H9 (cell line): Measurements from ENCODE around the gene SPATA6. TPM values are rescaled to one million over a fixed set of nuclear protein-coding genes. Genes with fewer than 3 reads are reported as not detected.

Experiments used
- DNase-seq: peaks from one replicate; pipeline ENCODE4 v3.0.0-alpha.2; 2017
- H2AFZ ChIP-seq: one replicate; pipeline ENCODE4 v1.6.1; 2013; ENCODE audit warnings: mild to moderate bottlenecking, low read length, control low read depth, moderate library complexity
- H2AK5ac ChIP-seq: 2 replicates; pipeline ENCODE4 v1.6.1; 2013; ENCODE audit warnings: low read length, control low read depth, mixed read lengths; ENCODE audit not compliant: insufficient read length
- H2BK120ac ChIP-seq: one replicate; pipeline ENCODE4 v1.6.1; 2013; ENCODE audit warnings: low read depth, mild to moderate bottlenecking, low read length, control low read depth, inconsistent platforms; ENCODE audit not compliant: poor library complexity, severe bottlenecking
- H2BK12ac ChIP-seq: 2 replicates; pipeline ENCODE4 v1.6.1; 2013; ENCODE audit warnings: low read length, control low read depth, mixed read lengths, low read depth; ENCODE audit not compliant: insufficient read length
- H2BK15ac ChIP-seq: 2 replicates; pipeline ENCODE4 v1.6.1; 2013; ENCODE audit warnings: low read depth, low read length, control low read depth
- H2BK20ac ChIP-seq: one replicate; pipeline ENCODE4 v1.6.1; 2013; ENCODE audit warnings: low read depth, mild to moderate bottlenecking, low read length, control low read depth, inconsistent platforms; ENCODE audit not compliant: poor library complexity, severe bottlenecking
- H2BK5ac ChIP-seq: 2 replicates; pipeline ENCODE4 v1.6.1; 2013; ENCODE audit warnings: low read length, control low read depth, mixed read lengths; ENCODE audit not compliant: insufficient read length
- H3K14ac ChIP-seq: 2 replicates; pipeline ENCODE4 v1.6.1; 2013; ENCODE audit warnings: low read length, control low read depth; ENCODE audit not compliant: insufficient read depth
- H3K18ac ChIP-seq: 2 replicates; pipeline ENCODE4 v1.6.1; 2013; ENCODE audit warnings: low read depth, mild to moderate bottlenecking, mixed read lengths, low read length, control low read depth; ENCODE audit not compliant: insufficient read length
- H3K23ac ChIP-seq: 2 replicates; pipeline ENCODE4 v1.6.1; 2013; ENCODE audit warnings: low read length, control low read depth, mixed read lengths, low read depth; ENCODE audit not compliant: insufficient read length
- H3K23me2 ChIP-seq: 2 replicates; pipeline ENCODE4 v1.6.1; 2013; ENCODE audit warnings: low read depth, mild to moderate bottlenecking, mixed read lengths, low read length, control low read depth; ENCODE audit not compliant: insufficient read length, poor library complexity, severe bottlenecking
- H3K27ac ChIP-seq: 2 replicates; pipeline ENCODE4 v1.5.1; 2013; ENCODE audit warnings: low read length, control low read depth, mixed read lengths, low read depth; ENCODE audit not compliant: insufficient read length
- H3K27me3 ChIP-seq: 2 replicates; pipeline ENCODE4 v1.6.1; 2013; ENCODE audit warnings: low read length, control low read depth, inconsistent platforms; ENCODE audit not compliant: insufficient read depth
- H3K4ac ChIP-seq: 2 replicates; pipeline ENCODE4 v1.6.1; 2013; ENCODE audit warnings: low read depth, mild to moderate bottlenecking, control low read depth, inconsistent platforms, low read length, moderate library complexity
- H3K4me1 ChIP-seq: 2 replicates; pipeline ENCODE4 v1.6.1; 2013; ENCODE audit warnings: low read length, control low read depth, inconsistent platforms; ENCODE audit not compliant: insufficient read depth
- H3K4me2 ChIP-seq: 2 replicates; pipeline ENCODE4 v1.6.1; 2013; ENCODE audit warnings: low read length, control low read depth, mixed read lengths; ENCODE audit not compliant: insufficient read length, insufficient read depth
- H3K56ac ChIP-seq: 2 replicates; pipeline ENCODE4 v1.6.1; 2013; ENCODE audit warnings: low read depth, mild to moderate bottlenecking, mixed read lengths, low read length, control low read depth; ENCODE audit not compliant: insufficient read length
- H3K79me1 ChIP-seq: 2 replicates; pipeline ENCODE4 v1.6.1; 2013; ENCODE audit warnings: low read depth, mild to moderate bottlenecking, moderate library complexity, low read length, control low read depth, inconsistent platforms; ENCODE audit not compliant: insufficient read depth, poor library complexity, severe bottlenecking
- H3K79me2 ChIP-seq: 2 replicates; pipeline ENCODE4 v1.6.1; 2013; ENCODE audit warnings: low read length, control low read depth, inconsistent platforms; ENCODE audit not compliant: insufficient read depth
- H3K9ac ChIP-seq: 2 replicates; pipeline ENCODE4 v1.6.1; 2013; ENCODE audit warnings: low read length, control low read depth, mixed read lengths; ENCODE audit not compliant: insufficient read length; ENCODE audit errors: extremely low read depth
- H3K9me3 ChIP-seq: one replicate; pipeline ENCODE4 v1.6.1; 2013; ENCODE audit warnings: low read depth, low read length, inconsistent platforms; ENCODE audit not compliant: control insufficient read depth
- H3T11ph ChIP-seq: one replicate; pipeline ENCODE4 v1.6.1; 2013; ENCODE audit warnings: mild to moderate bottlenecking, low read length, control low read depth, inconsistent platforms
- H4K20me1 ChIP-seq: one replicate; pipeline ENCODE4 v1.6.1; 2013; ENCODE audit not compliant: control insufficient read depth, insufficient read length, insufficient read depth
- H4K5ac ChIP-seq: 2 replicates; pipeline ENCODE4 v1.6.1; 2013; ENCODE audit warnings: low read depth, mild to moderate bottlenecking, mixed read lengths, low read length, control low read depth; ENCODE audit not compliant: insufficient read length
- H4K8ac ChIP-seq: replicated peaks from 2 replicates; pipeline ENCODE4 v1.6.1; 2013; ENCODE audit warnings: low read length, control low read depth, mixed read lengths, low read depth; ENCODE audit not compliant: insufficient read length
- H4K91ac ChIP-seq: 2 replicates; pipeline ENCODE4 v1.6.1; 2013; ENCODE audit warnings: low read depth, mild to moderate bottlenecking, moderate library complexity, mixed read lengths, low read length, control low read depth; ENCODE audit not compliant: insufficient read length
- H3K27ac Mint-ChIP-seq, 3 experiments: 2 replicates in 2 of 3; 3 replicates in 1 of 3; pipeline ENCODE4 v1.8.0; 2020 to 2021; ENCODE audit warnings: mixed read lengths in 3 of 3, mild to moderate bottlenecking in 1 of 3, moderate library complexity in 1 of 3
- H3K27me3 Mint-ChIP-seq: 2 replicates; pipeline ENCODE4 v1.8.0; 2021; ENCODE audit warnings: low read depth, mild to moderate bottlenecking, moderate library complexity, mixed read lengths
- H3K36me3 Mint-ChIP-seq, 3 experiments: 2 replicates in 2 of 3; 3 replicates in 1 of 3; pipeline ENCODE4 v1.8.0; 2020 to 2021; ENCODE audit warnings: low read depth in 3 of 3, mixed read lengths in 3 of 3; ENCODE audit not compliant: insufficient read depth in 1 of 3
- H3K4me1 Mint-ChIP-seq, 2 experiments: 2 replicates each; pipeline ENCODE4 v1.8.0; 2020; ENCODE audit warnings: mixed read lengths in 2 of 2
- H3K4me3 Mint-ChIP-seq, 2 experiments: 2 replicates in 1 of 2; 3 replicates in 1 of 2; pipeline ENCODE4 v1.8.0; 2020 to 2021; ENCODE audit warnings: mild to moderate bottlenecking in 2 of 2, mixed read lengths in 2 of 2, moderate library complexity in 1 of 2
- H3K9me3 Mint-ChIP-seq, 2 experiments: 2 replicates in 1 of 2; 3 replicates in 1 of 2; pipeline ENCODE4 v1.8.0; 2020; ENCODE audit warnings: mild to moderate bottlenecking in 2 of 2, mixed read lengths in 2 of 2, moderate library complexity in 1 of 2
- CTCF ChIP-seq: fragments of 200-600 bp; sonication (generic); conservative IDR thresholded peaks from 3 replicates; pipeline ENCODE4 v1.8.0; 2021; ENCODE audit warnings: antibody characterized with exemption, mild to moderate bottlenecking
- WGBS: extraction: QIAGEN DNeasy Blood & Tissue Kit; methylation state at CpG from one replicate; pipeline ENCODE4 v1.1.7; 2013; ENCODE audit warnings: missing lambda C conversion rate, low lambda C conversion rate, mixed read lengths; ENCODE audit not compliant: insufficient read length; ENCODE audit errors: extremely low coverage; 5-methylcytosine and 5-hydroxymethylcytosine counted together
- total RNA-seq: library from RNA; stranded (reverse); gene quantifications from 2 replicates; pipeline ENCODE4 v1.2.1, GENCODE V29; 2021

SPATA6 gene
- total RNA-seq, 1 experiment from 2014 or later: 8.0 TPM

- Mint-ChIP-seq H3K4me3 (no peak overlapping the region), H3K4me1 (peaks cover 2 to 5% of the 10 kb centered on the region in 2 experiments; a peak in 2 of 4 replicates), H3K36me3 (no peaks in the 10 kb centered on the region), H3K27ac (no peak overlapping the region), H3K27me3 (no peaks in the 10 kb centered on the region; the same call in 1 of the 2 replicates), H3K9me3 (no peaks in the 10 kb centered on the region)
- H2BK5ac ChIP-seq: no peak overlapping the region
- no peaks in the 10 kb centered on the region for H3K27me3 ChIP-seq
- H3K79me2 ChIP-seq: no peaks in the 10 kb centered on the region
- H3T11ph ChIP-seq: no peak overlapping the region
- H3K23me2 ChIP-seq: no peaks in the 10 kb centered on the region
- no peak overlapping the region for H3K4me2 ChIP-seq
- no peak overlapping the region for H3K4ac ChIP-seq
- no peak overlapping the region for H4K91ac ChIP-seq
- no peak overlapping the region for H3K56ac ChIP-seq
- no peaks in the 10 kb centered on the region for H3K4me1 ChIP-seq
- no peak overlapping the region for H2BK120ac ChIP-seq
- no peak for TF ChIP-seq CTCF
- no peak overlapping the region for H2BK12ac ChIP-seq
- DNase-seq: no peak
- H3K14ac ChIP-seq: no peak overlapping the region
- H3K23ac ChIP-seq: no peak overlapping the region
- no peaks in the 10 kb centered on the region for H4K20me1 ChIP-seq
- H3K9me3 ChIP-seq: no peaks in the 10 kb centered on the region
- H3K9ac ChIP-seq: no peak overlapping the region
- no peak overlapping the region for H4K5ac ChIP-seq
- H2BK15ac ChIP-seq: no peak overlapping the region
- no peak overlapping the region for H3K27ac ChIP-seq
- no peak overlapping the region for H2AK5ac ChIP-seq
- H4K8ac ChIP-seq: no peak overlapping the region
- WGBS: no CpG with 5 or more reads among the region's 1 CpG
- H3K18ac ChIP-seq: no peak overlapping the region
- no peak overlapping the region for H2BK20ac ChIP-seq
- H2AFZ ChIP-seq: no peak overlapping the region
- no peaks in the 10 kb centered on the region for H3K79me1 ChIP-seq
These were observed 53.3 kb downstream of the SPATA6 start for GRCh38 chr1:48418742-48419141.
